ENCODE measurements around the gene LRMDA. TPM values are rescaled to one million over a fixed set of nuclear protein-coding genes. Genes with fewer than 3 reads are reported as not detected.

The LRMDA gene
- total RNA-seq, 3 donors from 2014 or later: 8.3 to 17.1 (median 11.1) TPM

- no peak overlapping the region for H3K27ac ChIP-seq
- no peaks in the 10 kb centered on the region for H3K27me3 ChIP-seq
- DNase-seq (ENCODE audit: low spot score in 2 of 2): no peak
- H3K4me3 ChIP-seq: no peak overlapping the region
- H3K4me1 ChIP-seq: no peaks in the 10 kb centered on the region
- no peaks in the 10 kb centered on the region for H3K36me3 ChIP-seq
- intact Hi-C loops (cut with DNase I; ENCODE audit: low total_unique reads): no loop called here
- TF ChIP-seq CTCF (IDR thresholded peaks at IDR 0.05) (no peak), POLR2AphosphoS5 (IDR thresholded peaks at IDR 0.05) (no peak), POLR2A (IDR thresholded peaks at IDR 0.05) (no peak)
- H3K9me3 ChIP-seq: no peaks in the 10 kb centered on the region
Measured at GRCh38 chr10:76337641-76338040, 906.2 kb downstream of the LRMDA start.

GRCh38 chr10:76338187-76338586 is 906.8 kb downstream of the LRMDA start:
- Histone ChIP-seq H3K27ac (no peak overlapping the region), H3K4me1 (no peaks in the 10 kb centered on the region), H3K27me3 (no peaks in the 10 kb centered on the region), H3K4me3 (no peak overlapping the region), H3K9me3 (no peaks in the 10 kb centered on the region), H3K36me3 (no peaks in the 10 kb centered on the region)
- no peak for DNase-seq (ENCODE audit: low spot score in 2 of 2)
- TF ChIP-seq CTCF (IDR thresholded peaks at IDR 0.05): no peak
- TF ChIP-seq POLR2A (IDR thresholded peaks at IDR 0.05): no peak
- no peak for TF ChIP-seq POLR2AphosphoS5 (IDR thresholded peaks at IDR 0.05)
- intact Hi-C loops (cut with DNase I; ENCODE audit: low total_unique reads): no loop called here

GRCh38 chr10:76341740-76342139 is 910.3 kb downstream of the LRMDA start:
- intact Hi-C loops (cut with DNase I; ENCODE audit: low total_unique reads): no loop called here
- Histone ChIP-seq H3K4me1 (no peaks in the 10 kb centered on the region), H3K27ac (no peak overlapping the region), H3K36me3 (no peaks in the 10 kb centered on the region), H3K9me3 (no peaks in the 10 kb centered on the region), H3K27me3 (no peaks in the 10 kb centered on the region), H3K4me3 (no peak overlapping the region)
- TF ChIP-seq CTCF (IDR thresholded peaks at IDR 0.05): no peak
- no peak for TF ChIP-seq POLR2AphosphoS5 (IDR thresholded peaks at IDR 0.05)
- TF ChIP-seq POLR2A (IDR thresholded peaks at IDR 0.05): no peak
- DNase-seq (ENCODE audit: low spot score in 2 of 2): no peak

- no peak overlapping the region for H3K27ac ChIP-seq
- DNase-seq (ENCODE audit: low spot score in 2 of 2): no peak
- H3K27me3 ChIP-seq: no peaks in the 10 kb centered on the region
- intact Hi-C loops (cut with DNase I; ENCODE audit: low total_unique reads): no loop called here
- no peaks in the 10 kb centered on the region for H3K36me3 ChIP-seq
- H3K4me1 ChIP-seq: no peaks in the 10 kb centered on the region
- H3K9me3 ChIP-seq: no peaks in the 10 kb centered on the region
- no peak overlapping the region for H3K4me3 ChIP-seq
- TF ChIP-seq POLR2AphosphoS5 (IDR thresholded peaks at IDR 0.05): no peak
- TF ChIP-seq CTCF (IDR thresholded peaks at IDR 0.05): no peak
- no peak for TF ChIP-seq POLR2A (IDR thresholded peaks at IDR 0.05)
Measured at GRCh38 chr10:76342996-76343395, 911.6 kb downstream of the LRMDA start.

GRCh38 chr10:76347832-76348231 is 916.4 kb downstream of the LRMDA start:
- H3K36me3 ChIP-seq: no peaks in the 10 kb centered on the region
- H3K27me3 ChIP-seq: no peaks in the 10 kb centered on the region
- no peak for DNase-seq (ENCODE audit: low spot score in 2 of 2)
- no peak overlapping the region for H3K4me3 ChIP-seq
- no peaks in the 10 kb centered on the region for H3K4me1 ChIP-seq
- intact Hi-C loops (cut with DNase I; ENCODE audit: low total_unique reads): no loop called here
- TF ChIP-seq POLR2AphosphoS5 (IDR thresholded peaks at IDR 0.05) (no peak), CTCF (IDR thresholded peaks at IDR 0.05) (no peak), POLR2A (IDR thresholded peaks at IDR 0.05) (no peak)
- no peak overlapping the region for H3K27ac ChIP-seq
- no peaks in the 10 kb centered on the region for H3K9me3 ChIP-seq
